Kidney capillary endothelial cell (primary cell): Measurements from ENCODE around the gene SNX33.

ENCODE experiments used
- DNase-seq: peaks from one replicate; pipeline ENCODE4 v3.0.0-alpha.2; 2018; ENCODE audit warnings: low spot score

Gene SNX33

GRCh38 chr15:75641179-75641503, 6.6 kb upstream of the SNX33 start:
- no peak for DNase-seq

GRCh38 chr15:75641603-75642002, 6.1 kb upstream of the SNX33 start:
- DNase-seq: no peak

- peak; percentile 35 for DNase-seq
Measured at GRCh38 chr15:75644376-75644775, 3.3 kb upstream of the SNX33 start.

GRCh38 chr15:75646112-75646943, 1.4 kb upstream of the SNX33 start:
- no peak for DNase-seq

- DNase-seq: no peak
Measured at GRCh38 chr15:75646944-75647364, 758 bp upstream of the SNX33 start.

GRCh38 chr15:75648156-75649000, 666 bp downstream of the SNX33 start:
- DNase-seq: peak; percentile 38

GRCh38 chr15:75649045-75649761, 1.5 kb downstream of the SNX33 start:
- DNase-seq: no peak

- DNase-seq: no peak
Measured at GRCh38 chr15:75649848-75650247, 2.1 kb downstream of the SNX33 start.

- DNase-seq: peak; percentile 68
Measured at GRCh38 chr15:75650908-75651809, 3.4 kb downstream of the SNX33 start.

GRCh38 chr15:75651810-75652543, 4.3 kb downstream of the SNX33 start:
- no peak for DNase-seq

GRCh38 chr15:75653347-75653913, 5.7 kb downstream of the SNX33 start:
- no peak for DNase-seq

- DNase-seq: no peak
Measured at GRCh38 chr15:75654201-75654907, 6.6 kb downstream of the SNX33 start.

GRCh38 chr15:75655931-75656330, 8.2 kb downstream of the SNX33 start:
- DNase-seq: no peak

- no peak for DNase-seq
Measured at GRCh38 chr15:75656331-75656730, 8.6 kb downstream of the SNX33 start.

- no peak for DNase-seq
Measured at GRCh38 chr15:75656813-75657212, 9.1 kb downstream of the SNX33 start.

GRCh38 chr15:75659141-75659771, 11.5 kb downstream of the SNX33 start:
- no peak for DNase-seq

GRCh38 chr15:75659928-75660645, 12.4 kb downstream of the SNX33 start:
- DNase-seq: no peak

GRCh38 chr15:75661100-75661755, 13.5 kb downstream of the SNX33 start:
- no peak for DNase-seq
